AG09309 (cell line): ENCODE measurements around the gene BANK1.

Source experiments
- DNase-seq: peaks from one replicate; pipeline ENCODE4 v3.0.0-alpha.2; 2010; ENCODE audit warnings: low read depth
- H3K4me3 ChIP-seq: 2 replicates; pipeline ENCODE4 v1.5.1; 2011; ENCODE audit warnings: mild to moderate bottlenecking, low read depth, low read length, moderate library complexity; ENCODE audit not compliant: control insufficient read depth
- CTCF ChIP-seq: IDR thresholded peaks from 2 replicates; pipeline ENCODE4 v1.5.1; 2011; ENCODE audit warnings: mild to moderate bottlenecking, low read depth, low read length, inconsistent platforms; ENCODE audit not compliant: insufficient read depth, control insufficient read depth; ENCODE audit errors: missing control alignments

The BANK1 gene

GRCh38 chr4:101787701-101788316 lies 2.7 kb upstream of the BANK1 start:
- no peak for TF ChIP-seq CTCF
- DNase-seq = no peak
- H3K4me3 ChIP-seq = no peak overlapping the region

GRCh38 chr4:101791182-101791558 lies 640 bp downstream of the BANK1 start:
- no peak overlapping the region; the same call in 1 of the 2 replicates for H3K4me3 ChIP-seq
- DNase-seq = no peak
- no peak for TF ChIP-seq CTCF

GRCh38 chr4:101792056-101792590 lies 1.6 kb downstream of the BANK1 start:
- DNase-seq = no peak
- H3K4me3 ChIP-seq = no peak overlapping the region
- no peak for TF ChIP-seq CTCF

- H3K4me3 ChIP-seq = no peak overlapping the region
- TF ChIP-seq CTCF = no peak
- DNase-seq = no peak
These were observed 2.9 kb downstream of the BANK1 start for GRCh38 chr4:101793397-101793796.

GRCh38 chr4:101794806-101795205 lies 4.3 kb downstream of the BANK1 start:
- no peak for DNase-seq
- no peak overlapping the region for H3K4me3 ChIP-seq
- no peak for TF ChIP-seq CTCF

- H3K4me3 ChIP-seq = no peak overlapping the region
- no peak for TF ChIP-seq CTCF
- DNase-seq = no peak
These were observed 5.2 kb downstream of the BANK1 start for GRCh38 chr4:101795704-101796103.

GRCh38 chr4:101801958-101802357 lies 11.4 kb downstream of the BANK1 start:
- no peak for TF ChIP-seq CTCF
- no peak overlapping the region for H3K4me3 ChIP-seq
- DNase-seq = no peak
